ENCODE measurements around the gene CRHR1. TPM values are rescaled to one million over a fixed set of nuclear protein-coding genes. Genes with fewer than 3 reads are reported as not detected.

The CRHR1 gene
- total RNA-seq, 3 donors from 2014 or later (not counting 1 experiment from before 2014, with no cell fraction given) = not detected

DNA sequence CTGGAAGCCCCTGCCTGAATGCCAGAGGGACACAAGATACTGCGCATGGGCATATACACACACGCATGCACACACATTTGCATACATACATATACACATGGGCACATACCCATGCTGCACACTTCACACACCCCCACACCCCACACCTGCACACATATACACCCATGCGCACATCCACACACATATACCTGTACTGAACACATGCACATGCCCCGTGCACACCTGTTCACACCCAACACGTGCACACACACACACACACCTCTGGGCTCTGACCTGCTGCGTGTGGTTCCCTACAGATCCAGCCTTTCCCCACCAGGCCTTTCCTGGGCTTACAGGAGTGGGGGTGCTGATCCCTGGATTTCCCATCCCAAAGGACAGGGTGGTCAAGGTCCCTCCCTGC lies 66.9 kb downstream of the CRHR1 start:
- peak in 1 of 3 donors; percentile 32 for ATAC-seq
- peaks cover 0 to 6% of the 10 kb centered on the region in 2 donors for H3K4me1 Mint-ChIP-seq
- no peaks in the 10 kb centered on the region for H3K4me1 ChIP-seq (ENCODE audit: control insufficient read depth, insufficient read depth, low read length)
- H3K9me3 ChIP-seq (ENCODE audit: control insufficient read depth, insufficient read depth, low read length) = no peaks in the 10 kb centered on the region
- H3K27me3 Mint-ChIP-seq (ENCODE audit: low read depth in 2 of 2) = peaks cover 18 to 19% of the 10 kb centered on the region in 2 donors
- H3K36me3 ChIP-seq (ENCODE audit: control insufficient read depth, insufficient read depth, low read length) = no peaks in the 10 kb centered on the region
- intact Hi-C loops (cut with micrococcal nuclease) = no loop called here
- TF ChIP-seq, protein P1, sequence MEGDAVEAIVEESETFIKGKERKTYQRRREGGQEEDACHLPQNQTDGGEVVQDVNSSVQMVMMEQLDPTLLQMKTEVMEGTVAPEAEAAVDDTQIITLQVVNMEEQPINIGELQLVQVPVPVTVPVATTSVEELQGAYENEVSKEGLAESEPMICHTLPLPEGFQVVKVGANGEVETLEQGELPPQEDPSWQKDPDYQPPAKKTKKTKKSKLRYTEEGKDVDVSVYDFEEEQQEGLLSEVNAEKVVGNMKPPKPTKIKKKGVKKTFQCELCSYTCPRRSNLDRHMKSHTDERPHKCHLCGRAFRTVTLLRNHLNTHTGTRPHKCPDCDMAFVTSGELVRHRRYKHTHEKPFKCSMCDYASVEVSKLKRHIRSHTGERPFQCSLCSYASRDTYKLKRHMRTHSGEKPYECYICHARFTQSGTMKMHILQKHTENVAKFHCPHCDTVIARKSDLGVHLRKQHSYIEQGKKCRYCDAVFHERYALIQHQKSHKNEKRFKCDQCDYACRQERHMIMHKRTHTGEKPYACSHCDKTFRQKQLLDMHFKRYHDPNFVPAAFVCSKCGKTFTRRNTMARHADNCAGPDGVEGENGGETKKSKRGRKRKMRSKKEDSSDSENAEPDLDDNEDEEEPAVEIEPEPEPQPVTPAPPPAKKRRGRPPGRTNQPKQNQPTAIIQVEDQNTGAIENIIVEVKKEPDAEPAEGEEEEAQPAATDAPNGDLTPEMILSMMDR (IDR thresholded peaks at IDR 0.05) = no peak
- no peak overlapping the region for H3K4me3 Mint-ChIP-seq
- 84% methylated on average over 6 of the region's 6 CpGs for WGBS (ENCODE audit: insufficient coverage)
- no peak overlapping the region for H3K4me3 ChIP-seq (ENCODE audit: low read length)
- H3K27me3 ChIP-seq (ENCODE audit: control insufficient read depth, insufficient read depth, low read length) = no peaks in the 10 kb centered on the region
- H3K9me3 Mint-ChIP-seq = no peaks in the 10 kb centered on the region
- no peak overlapping the region for H3K27ac Mint-ChIP-seq
- H3K27ac ChIP-seq (ENCODE audit: low read length) = no peak overlapping the region
- DNase-seq = no peak
- H3K36me3 Mint-ChIP-seq = no peaks in the 10 kb centered on the region

- H3K27me3 ChIP-seq (ENCODE audit: control insufficient read depth, insufficient read depth, low read length) = no peaks in the 10 kb centered on the region
- no peak overlapping the region for H3K27ac ChIP-seq (ENCODE audit: low read length)
- H3K4me3 Mint-ChIP-seq = no peak overlapping the region
- H3K4me3 ChIP-seq (ENCODE audit: low read length) = no peak overlapping the region
- H3K36me3 Mint-ChIP-seq = no peaks in the 10 kb centered on the region
- peaks cover 0 to 6% of the 10 kb centered on the region in 2 donors for H3K4me1 Mint-ChIP-seq
- intact Hi-C loops (cut with micrococcal nuclease) = no loop called here
- H3K36me3 ChIP-seq (ENCODE audit: control insufficient read depth, insufficient read depth, low read length) = no peaks in the 10 kb centered on the region
- H3K9me3 ChIP-seq (ENCODE audit: control insufficient read depth, insufficient read depth, low read length) = no peaks in the 10 kb centered on the region
- no peaks in the 10 kb centered on the region for H3K9me3 Mint-ChIP-seq
- DNase-seq (no peak), ATAC-seq (no peak)
- H3K27me3 Mint-ChIP-seq (ENCODE audit: low read depth in 2 of 2) = peaks cover 19 to 20% of the 10 kb centered on the region in 2 donors
- H3K4me1 ChIP-seq (ENCODE audit: control insufficient read depth, insufficient read depth, low read length) = no peaks in the 10 kb centered on the region
- TF ChIP-seq, protein P1 (IDR thresholded peaks at IDR 0.05) = no peak
- no peak overlapping the region for H3K27ac Mint-ChIP-seq
- 25% methylated on average over 8 of the region's 8 CpGs for WGBS (ENCODE audit: insufficient coverage)
Measured at GRCh38 chr17:45851464-45851863, 67.3 kb downstream of the CRHR1 start.

DNA sequence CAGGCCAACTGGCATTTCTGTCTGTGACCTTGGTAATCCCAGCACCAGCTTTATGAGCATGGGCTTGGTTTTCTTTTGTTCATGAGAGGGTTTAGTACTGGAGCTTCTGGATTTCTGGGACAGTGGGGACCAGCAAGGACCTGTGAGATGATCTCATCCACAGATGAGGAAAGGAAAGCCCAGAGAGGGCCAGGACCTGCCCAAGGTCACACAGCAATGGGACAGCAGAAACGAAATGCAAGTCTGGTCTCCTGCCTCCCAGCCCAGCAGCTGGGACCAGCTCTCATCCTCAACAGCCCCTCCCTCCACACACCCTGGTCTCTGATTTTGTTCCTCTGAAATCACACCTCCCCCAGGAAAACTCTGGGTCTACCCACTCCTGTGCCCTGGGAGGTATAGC lies 67.8 kb downstream of the CRHR1 start:
- Mint-ChIP-seq H3K36me3 (no peaks in the 10 kb centered on the region), H3K27ac (no peak overlapping the region), H3K4me1 (peaks cover 0 to 6% of the 10 kb centered on the region in 2 donors), H3K4me3 (no peak overlapping the region), H3K9me3 (no peaks in the 10 kb centered on the region), H3K27me3 (ENCODE audit: low read depth in 2 of 2) (peaks cover 19 to 20% of the 10 kb centered on the region in 2 donors)
- WGBS (ENCODE audit: insufficient coverage) = 83% methylated on average over 1 of the region's 1 CpG
- intact Hi-C loops (cut with micrococcal nuclease) = no loop called here
- no peaks in the 10 kb centered on the region for H3K9me3 ChIP-seq (ENCODE audit: control insufficient read depth, insufficient read depth, low read length)
- no peaks in the 10 kb centered on the region for H3K27me3 ChIP-seq (ENCODE audit: control insufficient read depth, insufficient read depth, low read length)
- DNase-seq (no peak), ATAC-seq (no peak)
- no peak overlapping the region for H3K4me3 ChIP-seq (ENCODE audit: low read length)
- H3K36me3 ChIP-seq (ENCODE audit: control insufficient read depth, insufficient read depth, low read length) = no peaks in the 10 kb centered on the region
- H3K27ac ChIP-seq (ENCODE audit: low read length) = no peak overlapping the region
- TF ChIP-seq, protein P1 (IDR thresholded peaks at IDR 0.05) = no peak
- no peaks in the 10 kb centered on the region for H3K4me1 ChIP-seq (ENCODE audit: control insufficient read depth, insufficient read depth, low read length)
